OCI-LY7 (cell line): Measurements from ENCODE around the gene TBC1D1. TPM values are rescaled to one million over a fixed set of nuclear protein-coding genes. Genes with fewer than 3 reads are reported as not detected.
"Not testable (repeated sequence)": the region's sequence is repeated elsewhere in the genome, so short reads cannot be mapped to it uniquely, and the experiment has no call there.

Source experiments
- BruUV-seq: library from RNA; stranded (reverse); fragments of 400-500 nt; replicated peaks from 2 replicates; lab custom pipeline; 2021; lab: Mats Ljungman, UMichigan
- CTCF ChIA-PET: fragments of 300-600 bp; sonication (Branson Sonifier 250); formaldehyde crosslinking; loops from one replicate; lab custom pipeline; 2022; ENCODE audit warnings: antibody characterized with exemption; ENCODE audit not compliant: unreplicated experiment; lab: Charles Lee
- POLR2A ChIA-PET: fragments of 300-600 bp; sonication (Branson Sonifier 250); formaldehyde crosslinking; loops from one replicate; lab custom pipeline; 2022; ENCODE audit warnings: antibody characterized with exemption; lab: Charles Lee
- DNase-seq: peaks from one replicate; pipeline ENCODE4 v3.0.0-alpha.2; 2015; ENCODE audit warnings: low spot score
- H2AFZ ChIP-seq: fragments of 200-600 bp; sonication (generic), shearing (Covaris generic); 2 replicates; pipeline ENCODE4 v1.6.1; 2014; ENCODE audit warnings: mild to moderate bottlenecking, antibody characterized with exemption, low read length, moderate library complexity
- H3K27ac ChIP-seq: fragments of 200-600 bp; sonication (generic); 2 replicates; pipeline ENCODE4 v1.5.1; 2014; ENCODE audit warnings: mixed run types, low read depth, mild to moderate bottlenecking, moderate library complexity, low read length, inconsistent platforms; ENCODE audit not compliant: poor library complexity, severe bottlenecking
- H3K36me3 ChIP-seq: fragments of 200-600 bp; sonication (generic); 2 replicates; pipeline ENCODE4 v1.6.1; 2014; ENCODE audit warnings: mild to moderate bottlenecking, antibody characterized with exemption, low read length, moderate library complexity, mixed read lengths; ENCODE audit not compliant: insufficient read depth
- H3K4me1 ChIP-seq: fragments of 200-600 bp; sonication (generic); 2 replicates; pipeline ENCODE4 v1.5.1; 2014; ENCODE audit warnings: mild to moderate bottlenecking, low read length; ENCODE audit not compliant: insufficient read depth, poor library complexity, severe bottlenecking
- H3K4me2 ChIP-seq: fragments of 200-600 bp; sonication (generic); 2 replicates; pipeline ENCODE4 v1.6.1; 2014; ENCODE audit warnings: mild to moderate bottlenecking, low read length
- H3K4me3 ChIP-seq: fragments of 200-600 bp; sonication (generic); 2 replicates; pipeline ENCODE4 v1.5.1; 2014; ENCODE audit warnings: mild to moderate bottlenecking, low read depth, low read length; ENCODE audit not compliant: poor library complexity, severe bottlenecking
- H3K79me2 ChIP-seq: fragments of 200-600 bp; sonication (generic); 2 replicates; pipeline ENCODE4 v1.6.1; 2016; ENCODE audit warnings: low read depth, mild to moderate bottlenecking, low read length, moderate library complexity, mixed read lengths; ENCODE audit not compliant: insufficient read depth
- H3K9me2 ChIP-seq: fragments of 200-600 bp; sonication (generic); 2 replicates; pipeline ENCODE4 v1.6.1; 2016; ENCODE audit warnings: mild to moderate bottlenecking, low read length, mixed read lengths; ENCODE audit not compliant: insufficient read depth
- H3K9me3 ChIP-seq: fragments of 200-600 bp; sonication (generic); 2 replicates; pipeline ENCODE4 v1.6.1; 2014; ENCODE audit warnings: mild to moderate bottlenecking, mixed run types, low read length, mixed read lengths
- H4K20me1 ChIP-seq: fragments of 200-600 bp; sonication (generic); 2 replicates; pipeline ENCODE4 v1.6.1; 2014; ENCODE audit warnings: mild to moderate bottlenecking, antibody characterized with exemption, low read length, moderate library complexity, mixed read lengths; ENCODE audit not compliant: insufficient read depth
- EZH2phosphoT487 ChIP-seq: fragments of 200-600 bp; sonication (generic); IDR thresholded peaks from 2 replicates; pipeline ENCODE4 v1.6.1; 2018; ENCODE audit warnings: low read depth, borderline replicate concordance, mild to moderate bottlenecking, mixed run types, antibody characterized with exemption, low read length, moderate library complexity, mixed read lengths
- intact Hi-C: fragments of 100-400 bp; cut with micrococcal nuclease; formaldehyde crosslinking; loops from one replicate; pipeline ENCODE4 v1.10.0; 2022; ENCODE audit not compliant: unreplicated experiment
- total RNA-seq, 2 experiments: library from RNA; depleted of rRNA in 1 of 2; stranded (reverse); fragments of >200 nt in 1 of 2; shearing (Covaris generic) in 1 of 2; gene quantifications; 2 replicates each; pipeline ENCODE4 v1.2.3, GENCODE V29; 2014 to 2022
- TF ChIP-seq, protein P1 (sequence below): fragments of 200-600 bp; sonication (generic); conservative IDR thresholded peaks from 2 replicates; pipeline ENCODE4 v1.5.1; 2014; ENCODE audit warnings: mild to moderate bottlenecking, antibody characterized with exemption, low read length, moderate library complexity, mixed read lengths

Gene TBC1D1
- total RNA-seq, 2 experiments from 2014 or later, result 539 to 545 TPM

DNA sequence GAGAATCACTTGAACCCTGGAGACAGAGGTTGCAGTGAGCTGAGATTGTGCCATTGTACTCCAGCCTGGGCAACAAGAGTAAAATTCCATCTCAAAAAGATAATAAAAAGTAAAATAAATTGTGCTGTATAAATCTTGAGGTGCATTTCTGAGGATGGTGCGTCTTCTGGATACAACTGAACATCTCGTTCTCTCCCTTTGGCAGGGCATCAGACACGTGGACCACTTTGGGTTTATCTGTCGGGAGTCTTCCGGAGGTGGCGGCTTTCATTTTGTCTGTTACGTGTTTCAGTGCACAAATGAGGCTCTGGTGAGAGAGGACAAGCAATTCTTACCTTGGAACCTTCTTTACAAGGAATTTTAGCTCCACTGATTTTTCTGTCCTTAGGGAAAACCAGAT, 129.5 kb downstream of the TBC1D1 start:
- peaks cover 3% of the 10 kb centered on the region; the same call in 1 of the 2 replicates for H4K20me1 ChIP-seq
- intact Hi-C loops, result no loop called here
- H3K9me3 ChIP-seq, result peaks cover 10% of the 10 kb centered on the region; the same call in 1 of the 2 replicates
- H3K27ac ChIP-seq, result no peak overlapping the region
- H2AFZ ChIP-seq, result no peak overlapping the region
- H3K36me3 ChIP-seq, result peaks cover 100% of the 10 kb centered on the region
- H3K4me2 ChIP-seq, result no peak overlapping the region
- TF ChIP-seq, protein P1, sequence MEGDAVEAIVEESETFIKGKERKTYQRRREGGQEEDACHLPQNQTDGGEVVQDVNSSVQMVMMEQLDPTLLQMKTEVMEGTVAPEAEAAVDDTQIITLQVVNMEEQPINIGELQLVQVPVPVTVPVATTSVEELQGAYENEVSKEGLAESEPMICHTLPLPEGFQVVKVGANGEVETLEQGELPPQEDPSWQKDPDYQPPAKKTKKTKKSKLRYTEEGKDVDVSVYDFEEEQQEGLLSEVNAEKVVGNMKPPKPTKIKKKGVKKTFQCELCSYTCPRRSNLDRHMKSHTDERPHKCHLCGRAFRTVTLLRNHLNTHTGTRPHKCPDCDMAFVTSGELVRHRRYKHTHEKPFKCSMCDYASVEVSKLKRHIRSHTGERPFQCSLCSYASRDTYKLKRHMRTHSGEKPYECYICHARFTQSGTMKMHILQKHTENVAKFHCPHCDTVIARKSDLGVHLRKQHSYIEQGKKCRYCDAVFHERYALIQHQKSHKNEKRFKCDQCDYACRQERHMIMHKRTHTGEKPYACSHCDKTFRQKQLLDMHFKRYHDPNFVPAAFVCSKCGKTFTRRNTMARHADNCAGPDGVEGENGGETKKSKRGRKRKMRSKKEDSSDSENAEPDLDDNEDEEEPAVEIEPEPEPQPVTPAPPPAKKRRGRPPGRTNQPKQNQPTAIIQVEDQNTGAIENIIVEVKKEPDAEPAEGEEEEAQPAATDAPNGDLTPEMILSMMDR, result no peak
- TF ChIP-seq EZH2phosphoT487, result no peak
- no peak overlapping the region for H3K4me3 ChIP-seq
- H3K9me2 ChIP-seq, result no peaks in the 10 kb centered on the region
- ChIA-PET CTCF (no interaction called here), POLR2A (interaction anchor here (1.0 kb wide), 1 partner anchor 50 kb away, joined by 3 read pairs; no protein-coding TSS in a partner anchor)
- peaks cover 5% of the 10 kb centered on the region for H3K4me1 ChIP-seq
- BruUV-seq, result no TSS peak
- peaks cover 29% of the 10 kb centered on the region for H3K79me2 ChIP-seq
- DNase-seq, result no peak

DNA sequence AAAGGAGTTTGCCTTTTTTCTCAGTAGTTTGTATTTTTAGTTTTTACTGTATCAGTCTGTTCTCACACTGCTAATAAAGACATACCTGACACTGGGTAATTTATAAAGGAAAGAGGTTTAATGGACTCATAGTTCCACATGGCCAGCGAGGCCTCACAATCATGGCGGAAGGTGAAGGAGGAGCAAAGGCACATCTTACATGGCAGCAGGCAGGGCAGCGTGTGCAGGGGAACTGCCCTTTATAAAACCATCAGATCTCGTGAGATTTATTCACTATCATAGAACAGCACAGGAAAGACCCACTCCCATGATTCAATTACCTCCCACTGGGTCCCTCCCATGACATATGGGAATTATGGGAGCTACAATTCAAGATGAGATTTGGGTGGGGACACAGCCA, 130.1 kb downstream of the TBC1D1 start:
- intact Hi-C loops, H3K4me3 ChIP-seq, H3K4me2 ChIP-seq, H3K4me1 ChIP-seq, H3K9me2 ChIP-seq, BruUV-seq, H3K27ac ChIP-seq, H4K20me1 ChIP-seq, DNase-seq, H2AFZ ChIP-seq: not testable (repeated sequence)
- H3K9me3 ChIP-seq, result peaks cover 10% of the 10 kb centered on the region; the same call in 1 of the 2 replicates
- H3K36me3 ChIP-seq, result peaks cover 100% of the 10 kb centered on the region
- ChIA-PET CTCF (interaction anchor here (0.8 kb wide), 1 partner anchor 219 kb away, joined by 3 read pairs; no protein-coding TSS in a partner anchor), POLR2A (interaction anchor here (0.6 to 1.0 kb wide), 2 partner anchors 9 to 50 kb away, joined by 3 to 4 read pairs; no protein-coding TSS in a partner anchor)
- H3K79me2 ChIP-seq, result peaks cover 23% of the 10 kb centered on the region; the same call in 1 of the 2 replicates

DNA sequence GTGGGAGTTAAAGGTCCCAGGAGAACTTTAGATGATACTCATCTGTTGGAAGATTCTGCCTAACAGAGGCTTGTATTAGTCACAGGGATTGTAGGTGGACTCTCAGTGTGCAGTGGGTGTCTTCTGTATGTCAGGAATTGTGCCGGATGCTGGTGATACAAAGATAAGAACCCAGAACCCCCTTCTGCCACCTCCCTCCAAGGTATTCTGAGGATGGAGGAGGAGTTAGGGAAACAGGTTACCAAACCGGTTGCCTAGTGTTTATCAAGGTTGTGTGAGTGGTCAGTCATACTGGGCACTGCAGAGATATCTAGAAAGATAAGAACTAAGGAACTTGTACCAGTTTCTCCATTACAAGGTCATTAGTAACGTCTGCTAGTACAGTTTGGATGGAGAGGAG, 130.9 kb downstream of the TBC1D1 start:
- no TSS peak for BruUV-seq
- peaks cover 21% of the 10 kb centered on the region; the same call in 1 of the 2 replicates for H3K79me2 ChIP-seq
- H3K4me2 ChIP-seq, result no peak overlapping the region
- peaks cover 3% of the 10 kb centered on the region; the same call in 1 of the 2 replicates for H4K20me1 ChIP-seq
- no peak for DNase-seq
- H3K36me3 ChIP-seq, result peaks cover 100% of the 10 kb centered on the region
- H3K9me2 ChIP-seq, result no peaks in the 10 kb centered on the region
- intact Hi-C loops, result no loop called here
- no peak overlapping the region for H2AFZ ChIP-seq
- TF ChIP-seq EZH2phosphoT487, result no peak
- TF ChIP-seq, protein P1, result no peak
- no peak overlapping the region for H3K27ac ChIP-seq
- H3K9me3 ChIP-seq, result peaks cover 10% of the 10 kb centered on the region; the same call in 1 of the 2 replicates
- no peak overlapping the region for H3K4me3 ChIP-seq
- H3K4me1 ChIP-seq, result peaks cover 5% of the 10 kb centered on the region
- POLR2A ChIA-PET, result no interaction called here
- CTCF ChIA-PET, result interaction anchor here (0.8 kb wide), 1 partner anchor 220 kb away, joined by 3 read pairs; no protein-coding TSS in a partner anchor
